Natural killer cell (primary cell): Measurements from ENCODE around the gene BAX. TPM values are rescaled to one million over a fixed set of nuclear protein-coding genes. Genes with fewer than 3 reads are reported as not detected.
"Not testable (repeated sequence)": the region's sequence is repeated elsewhere in the genome, so short reads cannot be mapped to it uniquely, and the experiment has no call there.

Source experiments
- ATAC-seq, 3 donors: fragments of 150-1000 bp in 2 of 3; fragments of 200-7000 bp in 1 of 3; cut with Tn5 transposase; 1 replicate in 1 of 3; 2 replicates in 2 of 3; pipeline ENCODE4 v1.10.0; 2021; ENCODE audit warnings: mild to moderate bottlenecking in 2 of 3, moderate library complexity in 2 of 3
- DNase-seq, 2 donors: peaks; one replicate each; pipeline versions ENCODE4 v3.0.0 to v3.0.0-alpha.2; 2013 to 2021; ENCODE audit warnings: mixed read lengths in 1 of 2
- H3K27ac ChIP-seq: one replicate; pipeline ENCODE4 v1.5.1; 2013; ENCODE audit warnings: mild to moderate bottlenecking, low read length
- H3K27me3 ChIP-seq: one replicate; pipeline ENCODE4 v1.6.1; 2013; ENCODE audit warnings: low read length; ENCODE audit not compliant: control insufficient read depth, insufficient read depth
- H3K36me3 ChIP-seq: one replicate; pipeline ENCODE4 v1.6.1; 2013; ENCODE audit warnings: low read length; ENCODE audit not compliant: control insufficient read depth, insufficient read depth
- H3K4me1 ChIP-seq: one replicate; pipeline ENCODE4 v1.6.1; 2013; ENCODE audit warnings: low read length; ENCODE audit not compliant: control insufficient read depth, insufficient read depth
- H3K4me3 ChIP-seq: one replicate; pipeline ENCODE4 v1.5.1; 2013; ENCODE audit warnings: low read length
- H3K9me3 ChIP-seq: one replicate; pipeline ENCODE4 v1.6.1; 2013; ENCODE audit warnings: low read length; ENCODE audit not compliant: control insufficient read depth, insufficient read depth
- H3K27ac Mint-ChIP-seq, 2 donors: one replicate each; pipeline ENCODE4 v1.8.0; 2022; ENCODE audit warnings: mild to moderate bottlenecking in 2 of 2, mixed read lengths in 2 of 2, moderate library complexity in 1 of 2
- H3K27me3 Mint-ChIP-seq, 2 donors: one replicate each; pipeline ENCODE4 v1.8.0; 2022; ENCODE audit warnings: low read depth in 2 of 2, mixed read lengths in 2 of 2
- H3K36me3 Mint-ChIP-seq: one replicate; pipeline ENCODE4 v1.8.0; 2022; ENCODE audit warnings: mixed read lengths
- H3K4me1 Mint-ChIP-seq, 2 donors: one replicate each; pipeline ENCODE4 v1.8.0; 2022; ENCODE audit warnings: mixed read lengths in 2 of 2
- H3K4me3 Mint-ChIP-seq: one replicate; pipeline ENCODE4 v1.8.0; 2022; ENCODE audit warnings: mild to moderate bottlenecking, moderate library complexity, mixed read lengths
- H3K9me3 Mint-ChIP-seq, 2 donors: one replicate each; pipeline ENCODE4 v1.8.0; 2022; ENCODE audit warnings: mixed read lengths in 2 of 2
- WGBS: methylation state at CpG from one replicate; pipeline ENCODE4 v1.1.7; 2013; ENCODE audit warnings: missing lambda C conversion rate; ENCODE audit not compliant: insufficient coverage; 5-methylcytosine and 5-hydroxymethylcytosine counted together
- intact Hi-C: fragments of 100-400 bp; cut with micrococcal nuclease; formaldehyde crosslinking; loops from one replicate; pipeline ENCODE4 v1.14.2; 2022
- total RNA-seq, 4 donors: library from RNA; stranded (reverse); fragments of 120-200 nt in 1 of 4; gene quantifications; one replicate each; pipeline versions ENCODE4 v1.2.3 to v1.2.4, GENCODE V29; 2013 to 2022
- TF ChIP-seq, protein P1 (sequence below): fragments of 200-600 bp; IDR thresholded peaks from one replicate; pipeline ENCODE4 v1.8.0; 2022; ENCODE audit warnings: antibody characterized with exemption

Gene BAX
- total RNA-seq, 3 donors from 2014 or later (not counting 1 experiment from before 2014, with no cell fraction given): 117 to 133 (median 120) TPM

DNA sequence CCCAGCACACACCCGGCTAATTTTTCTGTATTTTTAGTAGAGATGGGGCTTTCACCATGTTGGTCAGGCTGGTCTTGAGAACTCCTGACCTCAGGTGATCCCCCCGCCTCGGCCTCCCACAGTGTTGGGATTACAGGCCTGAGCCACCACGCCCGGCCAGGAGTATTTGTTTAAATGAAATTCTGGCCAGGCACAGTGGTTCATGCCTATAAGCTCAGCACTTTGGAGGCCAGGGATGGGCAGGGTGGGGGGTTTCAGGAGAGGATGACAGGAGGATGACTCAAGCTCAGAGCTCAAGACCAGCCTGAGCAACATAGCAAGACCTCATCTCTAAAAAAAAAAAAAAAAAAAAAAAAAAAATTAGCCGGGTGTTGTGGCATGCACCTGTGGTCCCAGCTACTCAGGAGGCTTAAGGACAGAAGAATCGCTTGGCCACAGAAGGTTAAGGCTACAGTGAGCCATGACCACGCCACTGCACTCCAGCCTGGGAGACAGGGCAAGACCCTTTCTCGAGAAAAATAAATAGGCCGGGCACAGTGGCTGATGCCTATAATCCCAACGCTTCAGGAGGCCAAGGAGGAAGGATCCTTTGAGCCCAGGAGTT, 29.3 kb upstream of the BAX start:
- Mint-ChIP-seq H3K27ac (no peak overlapping the region), H3K27me3 (no peaks in the 10 kb centered on the region), H3K4me1 (no peaks in the 10 kb centered on the region), H3K9me3 (no peaks in the 10 kb centered on the region), H3K36me3 (no peaks in the 10 kb centered on the region), H3K4me3 (no peak overlapping the region)
- ATAC-seq (no peak), DNase-seq (no peak)
- H3K36me3 ChIP-seq: peaks cover 11% of the 10 kb centered on the region
- no peak overlapping the region for H3K27ac ChIP-seq
- H3K4me1 ChIP-seq: no peaks in the 10 kb centered on the region
- H3K4me3 ChIP-seq: no peak overlapping the region
- no peaks in the 10 kb centered on the region for H3K27me3 ChIP-seq
- TF ChIP-seq, protein P1, sequence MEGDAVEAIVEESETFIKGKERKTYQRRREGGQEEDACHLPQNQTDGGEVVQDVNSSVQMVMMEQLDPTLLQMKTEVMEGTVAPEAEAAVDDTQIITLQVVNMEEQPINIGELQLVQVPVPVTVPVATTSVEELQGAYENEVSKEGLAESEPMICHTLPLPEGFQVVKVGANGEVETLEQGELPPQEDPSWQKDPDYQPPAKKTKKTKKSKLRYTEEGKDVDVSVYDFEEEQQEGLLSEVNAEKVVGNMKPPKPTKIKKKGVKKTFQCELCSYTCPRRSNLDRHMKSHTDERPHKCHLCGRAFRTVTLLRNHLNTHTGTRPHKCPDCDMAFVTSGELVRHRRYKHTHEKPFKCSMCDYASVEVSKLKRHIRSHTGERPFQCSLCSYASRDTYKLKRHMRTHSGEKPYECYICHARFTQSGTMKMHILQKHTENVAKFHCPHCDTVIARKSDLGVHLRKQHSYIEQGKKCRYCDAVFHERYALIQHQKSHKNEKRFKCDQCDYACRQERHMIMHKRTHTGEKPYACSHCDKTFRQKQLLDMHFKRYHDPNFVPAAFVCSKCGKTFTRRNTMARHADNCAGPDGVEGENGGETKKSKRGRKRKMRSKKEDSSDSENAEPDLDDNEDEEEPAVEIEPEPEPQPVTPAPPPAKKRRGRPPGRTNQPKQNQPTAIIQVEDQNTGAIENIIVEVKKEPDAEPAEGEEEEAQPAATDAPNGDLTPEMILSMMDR: no peak
- intact Hi-C loops: no loop called here
- WGBS: 93% methylated on average over 11 of the region's 11 CpGs
- no peaks in the 10 kb centered on the region for H3K9me3 ChIP-seq

DNA sequence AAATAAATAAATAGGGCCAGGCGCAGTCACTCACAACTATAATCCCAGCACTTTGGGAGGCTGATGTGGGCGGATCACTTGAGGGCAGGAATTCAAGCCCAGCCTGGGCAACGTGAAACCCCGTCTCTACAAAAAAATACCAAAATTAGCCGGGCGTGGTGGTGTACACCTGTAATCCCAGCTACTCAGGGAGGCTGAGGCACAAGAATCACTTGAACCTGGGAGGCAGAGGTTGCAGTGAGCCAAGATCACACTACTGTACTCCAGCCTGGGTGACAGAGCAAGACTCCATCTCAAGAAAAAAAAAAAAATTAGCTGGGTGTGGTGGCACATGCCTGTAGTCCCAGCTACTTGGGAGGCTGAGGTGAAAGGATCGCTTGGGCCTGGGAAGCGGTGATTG, 28.8 kb upstream of the BAX start:
- H3K4me3 Mint-ChIP-seq, H3K27me3 Mint-ChIP-seq, H3K36me3 ChIP-seq, H3K27ac Mint-ChIP-seq, H3K27me3 ChIP-seq, H3K9me3 ChIP-seq, H3K4me1 Mint-ChIP-seq, intact Hi-C loops, H3K4me3 ChIP-seq, H3K9me3 Mint-ChIP-seq, ATAC-seq, H3K27ac ChIP-seq, H3K4me1 ChIP-seq, DNase-seq, H3K36me3 Mint-ChIP-seq: not testable (repeated sequence)
- WGBS: 90% methylated on average over 7 of the region's 8 CpGs

DNA sequence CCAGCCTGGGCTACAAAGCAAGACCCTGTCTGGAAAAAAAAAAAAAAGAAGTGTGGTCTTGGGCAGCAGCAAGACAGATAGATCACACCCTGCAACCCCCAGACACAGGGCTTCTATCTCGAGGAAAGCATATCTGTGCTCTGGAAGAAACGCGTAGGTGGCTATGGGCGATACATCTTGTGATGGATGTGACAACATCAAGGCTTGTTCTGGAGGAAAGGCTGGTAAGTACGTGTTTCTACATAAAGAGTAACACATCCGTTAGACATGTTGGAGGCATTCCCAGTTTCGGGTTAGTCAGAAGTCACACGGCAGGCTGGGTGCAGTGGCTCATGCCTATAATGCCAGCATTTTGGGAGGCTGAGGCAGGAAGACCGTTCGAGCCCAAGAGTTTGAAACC, 27.8 kb upstream of the BAX start:
- no peaks in the 10 kb centered on the region for H3K4me1 ChIP-seq
- H3K27ac ChIP-seq: no peak overlapping the region
- intact Hi-C loops: no loop called here
- DNase-seq (peak in 1 of 2 donors; percentile 34), ATAC-seq (no peak)
- Mint-ChIP-seq H3K9me3 (no peaks in the 10 kb centered on the region), H3K36me3 (no peaks in the 10 kb centered on the region), H3K27me3 (no peaks in the 10 kb centered on the region), H3K27ac (no peak overlapping the region), H3K4me3 (no peak overlapping the region), H3K4me1 (no peaks in the 10 kb centered on the region)
- peaks cover 4% of the 10 kb centered on the region for H3K36me3 ChIP-seq
- H3K4me3 ChIP-seq: no peak overlapping the region
- TF ChIP-seq, protein P1: no peak
- WGBS: 42% methylated on average over 10 of the region's 10 CpGs
- no peaks in the 10 kb centered on the region for H3K27me3 ChIP-seq
- H3K9me3 ChIP-seq: no peaks in the 10 kb centered on the region

DNA sequence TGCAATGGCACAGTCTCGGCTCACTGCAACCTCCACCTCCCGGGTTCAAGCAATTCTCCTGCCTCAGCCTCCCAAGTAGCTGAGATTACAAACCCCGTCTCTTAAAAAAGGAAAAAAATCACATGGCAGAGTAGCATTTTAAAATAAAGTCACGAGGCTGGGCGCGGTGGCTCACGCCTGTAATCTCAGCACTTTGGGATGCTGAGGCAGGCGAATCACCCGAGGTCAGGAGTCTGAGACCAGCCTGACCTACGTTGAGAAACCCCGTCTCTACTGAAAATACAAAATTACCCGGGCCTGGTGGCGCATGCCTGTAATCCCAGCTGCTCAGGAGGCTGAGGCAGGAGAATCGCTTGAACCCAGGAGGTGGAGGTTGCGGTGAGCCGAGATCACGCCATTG, 27.0 kb upstream of the BAX start:
- DNase-seq, H3K27me3 ChIP-seq, H3K9me3 Mint-ChIP-seq, H3K4me3 Mint-ChIP-seq, H3K4me1 ChIP-seq, H3K36me3 ChIP-seq, H3K27ac ChIP-seq, intact Hi-C loops, H3K4me1 Mint-ChIP-seq, ATAC-seq, H3K27ac Mint-ChIP-seq, H3K36me3 Mint-ChIP-seq, H3K4me3 ChIP-seq, H3K27me3 Mint-ChIP-seq, H3K9me3 ChIP-seq: not testable (repeated sequence)
- WGBS: 91% methylated on average over 15 of the region's 17 CpGs
